ENCODE data around the gene TMBIM6. TPM values are rescaled to one million over a fixed set of nuclear protein-coding genes. Genes with fewer than 3 reads are reported as not detected.
"Not testable (repeated sequence)": the region's sequence is repeated elsewhere in the genome, so short reads cannot be mapped to it uniquely, and the experiment has no call there.

TMBIM6 gene
- polyA plus RNA-seq, 3 donors from 2014 or later = 982 to 1,961 (median 1,202) TPM

GRCh38 chr12:49740277-49740676 lies 1.1 kb upstream of the TMBIM6 start:
- H3K27ac Mint-ChIP-seq, H3K4me3 Mint-ChIP-seq, H3K9me3 Mint-ChIP-seq, DNase-seq, H3K36me3 Mint-ChIP-seq: not testable (repeated sequence)
- H3K4me1 Mint-ChIP-seq = peaks cover 40 to 43% of the 10 kb centered on the region in 2 donors
- H3K27me3 Mint-ChIP-seq (ENCODE audit: low read depth in 3 of 3) = peaks cover 11 to 22% (median 13%) of the 10 kb centered on the region in 3 donors

GRCh38 chr12:49741882-49742620 lies 694 bp downstream of the TMBIM6 start:
- peaks cover 0 to 2% (median 0%) of the 10 kb centered on the region in 6 donors for H3K9me3 Mint-ChIP-seq
- peak overlapping the region; percentile 91 to 99 (median 96) for H3K4me3 Mint-ChIP-seq
- peaks cover 51 to 61% of the 10 kb centered on the region in 2 donors for H3K4me1 Mint-ChIP-seq
- peaks cover 11 to 19% (median 11%) of the 10 kb centered on the region in 3 donors for H3K27me3 Mint-ChIP-seq (ENCODE audit: low read depth in 3 of 3)
- no peaks in the 10 kb centered on the region for H3K36me3 Mint-ChIP-seq
- DNase-seq = peak; percentile 89 to 91 (median 90)
- H3K27ac Mint-ChIP-seq = peak overlapping the region; percentile 97 to 100 (median 100)

- peak overlapping the region; percentile 83 to 100 (median 94) for H3K27ac Mint-ChIP-seq
- H3K9me3 Mint-ChIP-seq = peaks cover 0 to 2% (median 0%) of the 10 kb centered on the region in 6 donors
- H3K36me3 Mint-ChIP-seq = no peaks in the 10 kb centered on the region
- DNase-seq = no peak
- peaks cover 11 to 19% (median 12%) of the 10 kb centered on the region in 3 donors for H3K27me3 Mint-ChIP-seq (ENCODE audit: low read depth in 3 of 3)
- peak overlapping the region in 4 of 5 donors; percentile 22 to 99 (median 63) for H3K4me3 Mint-ChIP-seq
- peaks cover 74 to 85% of the 10 kb centered on the region in 2 donors for H3K4me1 Mint-ChIP-seq
Observed at GRCh38 chr12:49744363-49744885, 3.1 kb downstream of the TMBIM6 start.

- Mint-ChIP-seq H3K4me3 (peak overlapping the region in 2 of 5 donors; percentile 33 to 59), H3K9me3 (no peaks in the 10 kb centered on the region), H3K27ac (peak overlapping the region; percentile 49 to 85 (median 80)), H3K27me3 (ENCODE audit: low read depth in 3 of 3) (peaks cover 0 to 2% (median 2%) of the 10 kb centered on the region in 3 donors), H3K4me1 (peaks cover 84 to 100% of the 10 kb centered on the region in 2 donors), H3K36me3 (peaks cover 0 to 8% (median 5%) of the 10 kb centered on the region in 3 donors)
- no peak for DNase-seq
Observed at GRCh38 chr12:49748306-49748705, 6.9 kb downstream of the TMBIM6 start.

- H3K4me1 Mint-ChIP-seq = peaks cover 83 to 100% of the 10 kb centered on the region in 2 donors
- peaks cover 0 to 12% (median 8%) of the 10 kb centered on the region in 3 donors for H3K36me3 Mint-ChIP-seq
- H3K9me3 Mint-ChIP-seq = no peaks in the 10 kb centered on the region
- H3K27ac Mint-ChIP-seq = peak overlapping the region; percentile 57 to 82 (median 78)
- H3K27me3 Mint-ChIP-seq (ENCODE audit: low read depth in 3 of 3) = peaks cover 0 to 2% (median 2%) of the 10 kb centered on the region in 3 donors
- H3K4me3 Mint-ChIP-seq = peak overlapping the region in 2 of 5 donors; percentile 1 to 45
- DNase-seq = no peak
Observed at GRCh38 chr12:49748800-49749199, 7.4 kb downstream of the TMBIM6 start.

- Mint-ChIP-seq H3K4me3 (peak overlapping the region; percentile 13 to 72 (median 22)), H3K36me3 (peaks cover 0 to 27% (median 8%) of the 10 kb centered on the region in 3 donors), H3K4me1 (peaks cover 73 to 96% of the 10 kb centered on the region in 2 donors), H3K27ac (peak overlapping the region; percentile 26 to 85 (median 80)), H3K27me3 (ENCODE audit: low read depth in 3 of 3) (peaks cover 0 to 2% (median 0%) of the 10 kb centered on the region in 3 donors), H3K9me3 (no peaks in the 10 kb centered on the region)
- DNase-seq = peak in 1 of 3 donors; percentile 24
Observed at GRCh38 chr12:49750027-49750995, 9.0 kb downstream of the TMBIM6 start.

GRCh38 chr12:49750996-49751393 lies 9.6 kb downstream of the TMBIM6 start:
- Mint-ChIP-seq H3K9me3 (no peaks in the 10 kb centered on the region), H3K27ac (peak overlapping the region; percentile 26 to 85 (median 80)), H3K36me3 (peaks cover 0 to 30% (median 8%) of the 10 kb centered on the region in 3 donors), H3K4me1 (peaks cover 72 to 89% of the 10 kb centered on the region in 2 donors), H3K27me3 (ENCODE audit: low read depth in 3 of 3) (peaks cover 0 to 2% (median 0%) of the 10 kb centered on the region in 3 donors), H3K4me3 (peak overlapping the region in 4 of 5 donors; percentile 10 to 51 (median 27))
- no peak for DNase-seq

GRCh38 chr12:49761677-49762467 lies 20.5 kb downstream of the TMBIM6 start:
- no peak for DNase-seq
- Mint-ChIP-seq H3K27me3 (ENCODE audit: low read depth in 3 of 3) (no peaks in the 10 kb centered on the region), H3K27ac (peak overlapping the region; percentile 86 to 92 (median 90)), H3K4me1 (peaks cover 34 to 38% of the 10 kb centered on the region in 2 donors), H3K36me3 (peaks cover 36 to 47% (median 37%) of the 10 kb centered on the region in 3 donors), H3K4me3 (no peak overlapping the region), H3K9me3 (no peaks in the 10 kb centered on the region)

GRCh38 chr12:49762468-49762847 lies 21.1 kb downstream of the TMBIM6 start:
- Mint-ChIP-seq H3K4me1 (peaks cover 36 to 38% of the 10 kb centered on the region in 2 donors), H3K9me3 (no peaks in the 10 kb centered on the region), H3K4me3 (peak overlapping the region in 2 of 5 donors; percentile 19 to 63), H3K36me3 (peaks cover 32 to 47% (median 33%) of the 10 kb centered on the region in 3 donors), H3K27ac (peak overlapping the region; percentile 86 to 92 (median 90)), H3K27me3 (ENCODE audit: low read depth in 3 of 3) (no peaks in the 10 kb centered on the region)
- DNase-seq = peak in 2 of 3 donors; percentile 8 to 15

- Mint-ChIP-seq H3K9me3 (no peaks in the 10 kb centered on the region), H3K4me1 (peaks cover 36 to 38% of the 10 kb centered on the region in 2 donors), H3K36me3 (peaks cover 26 to 41% (median 30%) of the 10 kb centered on the region in 3 donors), H3K27me3 (ENCODE audit: low read depth in 3 of 3) (no peaks in the 10 kb centered on the region), H3K27ac (peak overlapping the region; percentile 86 to 92 (median 90)), H3K4me3 (peak overlapping the region; percentile 19 to 63 (median 46))
- peak; percentile 69 for DNase-seq
Observed at GRCh38 chr12:49763006-49763591, 21.7 kb downstream of the TMBIM6 start.

- no peak overlapping the region for H3K4me3 Mint-ChIP-seq
Observed at GRCh38 chr12:49764126-49764525, 22.8 kb downstream of the TMBIM6 start.

GRCh38 chr12:49766115-49766455 lies 24.7 kb downstream of the TMBIM6 start:
- Mint-ChIP-seq H3K27ac (peak overlapping the region in 3 of 6 donors; percentile 35 to 73 (median 47)), H3K36me3 (peaks cover 14 to 28% (median 25%) of the 10 kb centered on the region in 3 donors), H3K4me1 (peaks cover 35 to 38% of the 10 kb centered on the region in 2 donors)

More at GRCh38 chr12:49764126-49764525, 22.8 kb downstream of the TMBIM6 start:
- H3K9me3 Mint-ChIP-seq = no peaks in the 10 kb centered on the region
- H3K4me1 Mint-ChIP-seq = peaks cover 35 to 38% of the 10 kb centered on the region in 2 donors
- peaks cover 16 to 31% (median 27%) of the 10 kb centered on the region in 3 donors for H3K36me3 Mint-ChIP-seq
- DNase-seq = no peak
- H3K27me3 Mint-ChIP-seq (ENCODE audit: low read depth in 3 of 3) = no peaks in the 10 kb centered on the region
- H3K27ac Mint-ChIP-seq = peak overlapping the region; percentile 19 to 91 (median 71)

More at GRCh38 chr12:49766115-49766455, 24.7 kb downstream of the TMBIM6 start:
- Mint-ChIP-seq H3K9me3 (no peaks in the 10 kb centered on the region), H3K27me3 (ENCODE audit: low read depth in 3 of 3) (peaks cover 0 to 2% (median 0%) of the 10 kb centered on the region in 3 donors), H3K4me3 (no peak overlapping the region)
- no peak for DNase-seq

All from immature natural killer cell (primary cell).